Measurements from ENCODE around the gene DTNB. TPM values are rescaled to one million over a fixed set of nuclear protein-coding genes. Genes with fewer than 3 reads are reported as not detected.
"Not testable (repeated sequence)": the region's sequence is repeated elsewhere in the genome, so short reads cannot be mapped to it uniquely, and the experiment has no call there.

The DTNB gene
- total RNA-seq, 1 experiment from 2014 or later, result 2.6 TPM

DNA sequence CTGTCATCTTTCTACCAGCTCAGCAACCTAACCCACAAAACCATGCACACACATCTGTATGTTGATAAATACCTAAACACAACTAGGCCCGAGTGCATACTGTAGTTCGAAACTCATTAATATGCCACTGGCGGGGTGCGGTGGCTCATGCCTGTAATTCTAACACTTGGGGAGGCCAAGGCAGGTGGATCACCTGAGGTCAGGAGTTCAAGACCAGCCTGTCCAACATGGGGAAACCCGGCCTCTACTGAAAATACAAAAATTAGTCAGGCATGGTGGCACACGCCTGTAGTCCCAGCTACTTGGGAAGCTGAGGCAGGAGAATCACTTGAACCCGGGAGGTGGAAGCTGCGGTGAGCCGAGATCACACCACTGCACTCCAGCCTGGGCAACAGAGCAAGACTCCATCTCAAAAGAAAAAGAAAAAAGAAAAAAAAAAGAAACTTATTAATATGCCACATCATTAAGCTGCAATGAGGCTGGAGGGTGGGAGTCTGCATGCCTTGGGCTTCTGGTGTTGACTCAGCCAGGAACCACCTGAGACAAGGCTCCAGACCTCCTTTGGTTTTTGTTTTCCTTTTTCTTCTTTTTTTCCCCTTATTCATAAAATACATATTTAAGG, 71.6 kb downstream of the DTNB start:
- H3K9me3 ChIP-seq (replicated peaks); H3K4me3 ChIP-seq; DNase-seq (ENCODE audit: low read depth in 1 of 2, low spot score in 2 of 2); H3K36me3 ChIP-seq; H3K27me3 ChIP-seq (replicated peaks); H3K4me1 ChIP-seq (replicated peaks); H3K27ac ChIP-seq: not testable (repeated sequence)

GRCh38 chr2:25598911-25599310, 74.5 kb downstream of the DTNB start:
- Histone ChIP-seq H3K27me3 (replicated peaks) (no peaks in the 10 kb centered on the region; the same call in 1 of the 2 replicates), H3K4me3 (no peak overlapping the region), H3K36me3 (no peaks in the 10 kb centered on the region), H3K4me1 (replicated peaks) (no peaks in the 10 kb centered on the region), H3K27ac (no peak overlapping the region), H3K9me3 (replicated peaks) (no peaks in the 10 kb centered on the region)
- DNase-seq (ENCODE audit: low read depth in 1 of 2, low spot score in 2 of 2), result no peak

DNA sequence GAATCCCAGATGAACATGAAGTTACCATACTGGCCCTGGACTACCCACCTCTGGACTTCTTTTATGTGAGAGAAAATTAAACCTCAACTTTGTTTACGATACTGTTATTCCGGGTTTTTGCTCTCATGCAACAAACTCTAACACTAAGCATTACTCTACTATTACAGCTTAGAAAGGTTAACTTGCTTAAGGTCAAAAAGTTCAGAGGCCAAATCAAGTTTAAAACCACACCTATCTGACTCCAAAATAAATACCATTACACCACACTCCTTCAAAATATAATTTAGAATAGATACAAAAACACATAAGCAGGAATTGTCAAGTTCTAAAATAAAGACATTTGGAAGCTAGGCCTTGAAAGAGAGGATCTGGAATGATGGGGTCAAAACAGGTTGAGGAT, 75.0 kb downstream of the DTNB start:
- Histone ChIP-seq H3K4me1 (replicated peaks) (no peaks in the 10 kb centered on the region), H3K27ac (no peak overlapping the region), H3K27me3 (replicated peaks) (no peaks in the 10 kb centered on the region; the same call in 1 of the 2 replicates), H3K36me3 (no peaks in the 10 kb centered on the region), H3K4me3 (no peak overlapping the region), H3K9me3 (replicated peaks) (no peaks in the 10 kb centered on the region)
- DNase-seq (ENCODE audit: low read depth in 1 of 2, low spot score in 2 of 2), result no peak

DNA sequence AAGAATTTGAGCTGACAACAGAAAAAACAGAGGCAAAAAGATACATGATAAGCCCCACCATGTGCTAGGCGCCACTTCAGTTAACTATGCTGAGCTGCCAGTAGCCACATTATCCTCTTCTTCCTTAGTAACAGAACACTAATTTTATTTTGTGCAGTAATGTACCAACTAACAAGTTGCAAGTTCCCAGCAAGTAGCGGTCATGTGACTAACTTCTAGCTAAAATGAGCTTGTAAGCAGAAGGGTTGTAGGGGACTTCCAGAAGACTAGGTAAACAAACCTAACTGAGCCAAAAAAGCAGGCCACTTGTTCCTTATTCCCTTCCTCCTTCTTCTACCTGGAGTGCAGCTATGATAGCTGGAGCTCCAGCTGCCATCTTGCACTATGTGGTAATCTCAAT, 75.5 kb downstream of the DTNB start:
- no peaks in the 10 kb centered on the region for H3K36me3 ChIP-seq
- no peak for DNase-seq (ENCODE audit: low read depth in 1 of 2, low spot score in 2 of 2)
- H3K4me1 ChIP-seq (replicated peaks), result no peaks in the 10 kb centered on the region
- H3K4me3 ChIP-seq, result no peak overlapping the region
- no peak overlapping the region for H3K27ac ChIP-seq
- H3K27me3 ChIP-seq (replicated peaks), result no peaks in the 10 kb centered on the region
- H3K9me3 ChIP-seq (replicated peaks), result no peaks in the 10 kb centered on the region

DNA sequence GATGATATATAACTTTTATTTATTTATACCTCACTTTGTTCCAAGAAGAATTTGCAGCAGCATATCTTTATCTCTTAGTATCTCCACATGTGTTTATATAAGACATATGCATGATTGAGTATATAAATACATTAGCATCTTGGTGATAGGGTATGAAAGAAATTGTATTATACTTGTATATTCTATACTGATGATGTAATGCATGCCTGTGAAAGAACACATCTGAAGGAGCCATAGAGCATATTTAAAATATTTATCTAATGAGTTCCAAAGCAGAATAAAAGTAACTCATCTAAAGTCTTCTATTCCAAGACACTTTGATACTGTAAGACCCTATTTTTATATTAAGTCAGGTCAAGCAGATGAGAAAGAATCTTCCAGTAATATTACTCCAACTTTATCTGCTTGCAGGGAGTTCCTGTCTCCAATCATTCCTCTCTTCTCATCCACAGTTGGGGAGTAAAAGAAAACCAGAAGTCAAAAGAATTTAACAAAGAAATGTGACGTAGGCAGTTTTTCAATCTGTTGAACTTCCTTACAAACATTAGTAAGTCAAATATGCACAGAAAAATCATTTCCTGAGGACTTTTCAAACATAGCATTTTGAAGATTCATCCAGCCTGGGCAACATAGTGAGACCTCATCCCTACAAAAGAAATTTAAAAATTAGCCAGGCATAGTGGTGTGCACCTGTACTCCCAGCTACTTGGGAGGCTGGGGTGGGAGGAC, 76.7 kb downstream of the DTNB start:
- Histone ChIP-seq H3K4me3 (no peak overlapping the region), H3K27ac (no peak overlapping the region), H3K4me1 (replicated peaks) (peaks cover 3% of the 10 kb centered on the region; the same call in 1 of the 2 replicates), H3K9me3 (replicated peaks) (no peaks in the 10 kb centered on the region), H3K27me3 (replicated peaks) (no peaks in the 10 kb centered on the region), H3K36me3 (no peaks in the 10 kb centered on the region)
- no peak for DNase-seq (ENCODE audit: low read depth in 1 of 2, low spot score in 2 of 2)

GRCh38 chr2:25595393-25595792, 78.0 kb downstream of the DTNB start:
- Histone ChIP-seq H3K27me3 (replicated peaks) (no peaks in the 10 kb centered on the region), H3K9me3 (replicated peaks) (no peaks in the 10 kb centered on the region), H3K4me1 (replicated peaks) (peaks cover 3% of the 10 kb centered on the region; the same call in 1 of the 2 replicates), H3K36me3 (no peaks in the 10 kb centered on the region), H3K27ac (no peak overlapping the region), H3K4me3 (no peak overlapping the region)
- no peak for DNase-seq (ENCODE audit: low read depth in 1 of 2, low spot score in 2 of 2)

DNA sequence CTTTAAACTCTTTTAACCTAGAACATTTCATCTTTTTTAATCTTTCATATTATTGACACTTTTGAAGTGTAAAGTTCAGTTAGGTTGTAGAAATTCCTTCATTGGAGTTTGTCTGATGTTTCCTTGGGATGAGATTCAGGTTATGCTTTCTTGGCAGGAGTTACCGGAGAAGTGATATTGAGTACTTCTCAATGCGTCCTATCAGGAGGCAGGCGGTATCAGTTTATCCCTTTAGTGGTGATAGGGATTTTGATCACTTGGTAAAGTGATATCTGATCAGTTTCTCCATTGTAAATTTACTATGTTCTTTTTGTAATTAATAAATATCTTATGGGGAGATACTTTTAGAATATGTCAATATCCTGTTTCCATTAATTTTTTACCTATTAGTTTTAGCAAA, 78.4 kb downstream of the DTNB start:
- Histone ChIP-seq H3K9me3 (replicated peaks) (no peaks in the 10 kb centered on the region), H3K27me3 (replicated peaks) (no peaks in the 10 kb centered on the region), H3K27ac (no peak overlapping the region), H3K36me3 (no peaks in the 10 kb centered on the region), H3K4me3 (no peak overlapping the region), H3K4me1 (replicated peaks) (peaks cover 3% of the 10 kb centered on the region; the same call in 1 of the 2 replicates)
- no peak for DNase-seq (ENCODE audit: low read depth in 1 of 2, low spot score in 2 of 2)

- no peaks in the 10 kb centered on the region for H3K9me3 ChIP-seq (replicated peaks)
- H3K4me3 ChIP-seq, result no peak overlapping the region
- no peaks in the 10 kb centered on the region for H3K27me3 ChIP-seq (replicated peaks)
- no peak overlapping the region for H3K27ac ChIP-seq
- H3K4me1 ChIP-seq (replicated peaks), result peaks cover 3% of the 10 kb centered on the region; the same call in 1 of the 2 replicates
- H3K36me3 ChIP-seq, result no peaks in the 10 kb centered on the region
- no peak for DNase-seq (ENCODE audit: low read depth in 1 of 2, low spot score in 2 of 2)
Measured at GRCh38 chr2:25592766-25593292, 80.5 kb downstream of the DTNB start.

DNA sequence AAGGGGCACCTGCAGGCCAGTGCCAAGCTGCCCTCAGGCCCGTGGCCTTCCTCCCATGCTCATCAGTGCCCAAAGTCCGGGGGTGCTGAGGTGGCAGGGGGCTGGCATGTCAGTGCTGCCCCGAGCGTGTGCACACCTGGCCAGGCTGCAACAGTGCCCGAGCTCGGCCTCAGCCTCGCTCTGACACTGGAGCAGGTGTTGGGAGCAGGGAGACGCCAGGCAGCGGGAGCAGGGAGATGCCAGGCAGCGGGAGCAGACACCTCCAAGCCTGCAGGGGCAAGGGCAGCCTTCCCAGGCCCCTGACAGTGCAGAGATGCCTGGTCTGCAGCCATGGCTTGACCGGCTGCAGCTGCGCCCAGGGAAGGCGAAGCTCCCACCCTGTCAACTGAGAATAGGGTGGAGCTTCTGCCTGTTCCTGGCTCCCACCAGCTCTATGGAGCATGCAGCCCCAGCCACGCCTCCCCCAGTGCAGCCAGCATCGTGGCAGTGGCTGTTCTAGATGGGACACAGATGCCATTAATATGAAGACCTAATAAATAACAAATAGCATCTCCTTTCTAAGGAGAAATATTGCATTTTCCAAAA, 82.4 kb downstream of the DTNB start:
- no peak overlapping the region for H3K4me3 ChIP-seq
- no peaks in the 10 kb centered on the region for H3K36me3 ChIP-seq
- DNase-seq (ENCODE audit: low read depth in 1 of 2, low spot score in 2 of 2), result no peak
- H3K27me3 ChIP-seq (replicated peaks), result no peaks in the 10 kb centered on the region
- peaks cover 9% of the 10 kb centered on the region for H3K4me1 ChIP-seq (replicated peaks)
- no peak overlapping the region for H3K27ac ChIP-seq
- no peaks in the 10 kb centered on the region for H3K9me3 ChIP-seq (replicated peaks)

DNA sequence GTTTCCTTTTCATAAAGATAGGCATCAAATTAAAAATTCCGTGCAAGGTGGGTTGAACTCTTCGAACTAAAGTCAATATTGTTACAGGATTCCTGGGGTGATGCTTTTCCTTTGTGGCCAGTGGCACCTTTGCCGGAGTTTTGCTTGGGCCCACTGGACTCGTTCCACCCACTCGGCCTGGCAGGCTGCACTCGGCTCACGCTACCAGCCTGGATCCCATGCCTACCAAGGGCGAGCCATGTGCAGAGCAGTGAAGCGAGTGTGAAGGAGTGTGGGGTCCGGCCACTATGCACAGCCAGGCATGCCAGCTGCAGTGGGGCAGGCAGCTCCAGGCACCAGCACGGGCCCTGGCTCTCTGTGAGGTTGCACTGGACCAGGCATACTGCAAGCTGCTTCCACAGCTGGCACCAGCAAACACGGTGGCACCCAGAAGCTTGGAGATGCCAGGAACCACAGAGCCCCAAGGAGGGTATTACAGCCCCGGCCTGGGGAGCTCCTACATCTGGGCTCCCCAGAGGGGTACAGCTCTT, 83.6 kb downstream of the DTNB start:
- DNase-seq (ENCODE audit: low read depth in 1 of 2, low spot score in 2 of 2), result no peak
- no peaks in the 10 kb centered on the region for H3K36me3 ChIP-seq

GRCh38 chr2:25588576-25588975, 84.8 kb downstream of the DTNB start:
- H3K36me3 ChIP-seq, result no peaks in the 10 kb centered on the region
- H3K27me3 ChIP-seq (replicated peaks), result no peaks in the 10 kb centered on the region
- H3K4me1 ChIP-seq (replicated peaks), result peaks cover 9% of the 10 kb centered on the region
- H3K4me3 ChIP-seq, result no peak overlapping the region
- no peaks in the 10 kb centered on the region for H3K9me3 ChIP-seq (replicated peaks)
- no peak overlapping the region for H3K27ac ChIP-seq
- DNase-seq (ENCODE audit: low read depth in 1 of 2, low spot score in 2 of 2), result no peak

More for the DNA sequence above, 83.6 kb downstream of the DTNB start:
- Histone ChIP-seq H3K4me3 (no peak overlapping the region), H3K27ac (no peak overlapping the region), H3K9me3 (replicated peaks) (no peaks in the 10 kb centered on the region), H3K27me3 (replicated peaks) (no peaks in the 10 kb centered on the region), H3K4me1 (replicated peaks) (peaks cover 9% of the 10 kb centered on the region)

DNA sequence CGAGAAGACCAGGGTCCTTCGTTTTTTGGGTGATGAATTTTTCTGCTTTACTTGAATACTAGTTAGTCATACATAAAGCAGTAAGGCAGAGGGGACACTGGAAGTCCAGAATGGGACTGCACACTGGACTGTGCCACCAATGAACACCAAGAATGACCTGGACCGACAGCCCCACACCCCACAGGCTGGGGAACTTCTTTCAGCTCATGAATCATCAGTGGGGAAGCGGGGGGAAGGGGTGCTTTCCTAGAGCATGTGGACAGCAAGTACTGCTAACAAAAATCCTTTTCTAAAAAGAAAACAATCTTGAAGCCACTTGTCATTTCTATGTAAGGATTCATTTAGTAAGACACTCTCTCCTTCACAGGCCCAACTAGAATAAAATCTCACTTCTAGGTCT, 86.0 kb downstream of the DTNB start:
- Histone ChIP-seq H3K27ac (no peak overlapping the region), H3K9me3 (replicated peaks) (no peaks in the 10 kb centered on the region), H3K4me1 (replicated peaks) (peaks cover 9% of the 10 kb centered on the region), H3K4me3 (no peak overlapping the region), H3K27me3 (replicated peaks) (no peaks in the 10 kb centered on the region), H3K36me3 (no peaks in the 10 kb centered on the region)
- peak; percentile 20 to 49 for DNase-seq (ENCODE audit: low read depth in 1 of 2, low spot score in 2 of 2)

GRCh38 chr2:25586726-25587144, 86.6 kb downstream of the DTNB start:
- DNase-seq (ENCODE audit: low read depth in 1 of 2, low spot score in 2 of 2), result no peak
- Histone ChIP-seq H3K27ac (no peak overlapping the region), H3K27me3 (replicated peaks) (no peaks in the 10 kb centered on the region), H3K36me3 (no peaks in the 10 kb centered on the region), H3K4me1 (replicated peaks) (peaks cover 6% of the 10 kb centered on the region; the same call in 1 of the 2 replicates), H3K4me3 (no peak overlapping the region), H3K9me3 (replicated peaks) (no peaks in the 10 kb centered on the region)

- H3K4me1 ChIP-seq (replicated peaks), result peaks cover 6% of the 10 kb centered on the region; the same call in 1 of the 2 replicates
- no peak overlapping the region for H3K4me3 ChIP-seq
- no peak overlapping the region for H3K27ac ChIP-seq
- DNase-seq (ENCODE audit: low read depth in 1 of 2, low spot score in 2 of 2), result no peak
- no peaks in the 10 kb centered on the region for H3K9me3 ChIP-seq (replicated peaks)
- no peaks in the 10 kb centered on the region for H3K36me3 ChIP-seq
- no peaks in the 10 kb centered on the region for H3K27me3 ChIP-seq (replicated peaks)
Measured at GRCh38 chr2:25585189-25585588, 88.2 kb downstream of the DTNB start.
